ENCODE results near the gene FMNL2.

Gene FMNL2

GRCh38 chr2:152496371-152496770, 161.4 kb downstream of the FMNL2 start:
- no peaks in the 10 kb centered on the region for H3K9me3 ChIP-seq (ENCODE audit: control insufficient read depth, low read length)
- H3K4me3 ChIP-seq (ENCODE audit: insufficient read depth in 1 of 2, low read depth in 1 of 2, low read length in 2 of 2) = no peak overlapping the region
- no peak overlapping the region for H4K8ac ChIP-seq (ENCODE audit: low read length)
- no peak for DNase-seq
- H2BK15ac ChIP-seq (ENCODE audit: low read depth, poor library complexity, severe bottlenecking) = no peak overlapping the region
- H3K36me3 ChIP-seq (ENCODE audit: control insufficient read depth in 1 of 2, insufficient read depth in 2 of 2, low read depth in 1 of 2, low read length in 2 of 2) = no peaks in the 10 kb centered on the region
- H3K4me1 ChIP-seq (ENCODE audit: control insufficient read depth, insufficient read depth, low read depth, low read length) = peaks cover 8% of the 10 kb centered on the region
- H2AK5ac ChIP-seq (ENCODE audit: low read length, severe bottlenecking) = no peak overlapping the region
- no peak overlapping the region for H4K91ac ChIP-seq (ENCODE audit: low read length)
- no peak overlapping the region for H3K14ac ChIP-seq (ENCODE audit: low read length in 2 of 2)
- H3K9ac ChIP-seq (ENCODE audit: low read length) = no peak overlapping the region
- 80% methylated on average over 1 of the region's 3 CpGs for WGBS
- H3K27ac ChIP-seq (ENCODE audit: low read length, poor library complexity, severe bottlenecking) = no peak overlapping the region
- no peak overlapping the region for H3K18ac ChIP-seq (ENCODE audit: low read depth in 1 of 2, low read length in 2 of 2)
- H3K27me3 ChIP-seq (ENCODE audit: control insufficient read depth in 1 of 2, insufficient read depth in 1 of 2, low read length in 2 of 2) = no peaks in the 10 kb centered on the region
- no peak overlapping the region for H2AFZ ChIP-seq (ENCODE audit: low read depth, low read length)
- H2BK120ac ChIP-seq (ENCODE audit: low read depth, low read length) = no peak overlapping the region
- H3K4ac ChIP-seq (ENCODE audit: low read depth in 1 of 2, low read length in 2 of 2) = no peak overlapping the region
- H2BK12ac ChIP-seq (ENCODE audit: low read length in 2 of 2) = no peak overlapping the region
- H3K23ac ChIP-seq (ENCODE audit: low read length in 2 of 2) = no peak overlapping the region
- no peak overlapping the region for H3K4me2 ChIP-seq (ENCODE audit: low read length, poor library complexity, severe bottlenecking)
- H2BK5ac ChIP-seq (ENCODE audit: low read depth, low read length, poor library complexity, severe bottlenecking) = no peak overlapping the region
- H3K79me1 ChIP-seq (replicated peaks; ENCODE audit: low read length, poor library complexity, severe bottlenecking) = peaks cover 13% of the 10 kb centered on the region

DNA sequence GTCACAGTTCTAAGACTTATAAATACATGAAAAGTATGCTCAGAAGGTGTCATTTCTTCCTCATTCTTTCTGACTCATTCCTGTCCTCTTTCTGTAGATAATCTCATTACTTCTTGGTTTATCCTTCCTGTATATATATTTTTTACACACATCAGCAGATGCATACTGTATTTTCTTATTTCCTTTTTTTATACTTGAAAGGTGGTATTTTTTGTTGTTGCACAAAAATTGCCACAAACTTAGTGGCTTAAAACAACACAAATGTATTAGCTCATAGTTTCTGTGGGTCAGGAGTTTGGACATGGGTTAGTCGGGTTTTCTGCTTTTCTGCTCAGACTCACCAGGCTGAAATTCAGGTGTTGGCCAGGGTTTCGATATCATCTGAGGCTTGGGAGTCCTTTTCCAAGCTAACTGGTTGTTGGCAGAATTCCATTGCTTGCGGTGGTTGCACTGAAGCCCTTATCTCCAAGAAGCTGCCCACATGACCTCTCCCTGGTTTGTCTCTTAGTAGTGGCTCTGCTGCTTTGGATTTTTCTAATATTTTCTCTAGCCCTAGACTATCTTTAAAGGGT, 162.6 kb downstream of the FMNL2 start:
- Histone ChIP-seq H2BK120ac (ENCODE audit: low read depth, low read length) (no peak overlapping the region), H3K9ac (ENCODE audit: low read length) (no peak overlapping the region), H4K8ac (ENCODE audit: low read length) (no peak overlapping the region), H3K18ac (ENCODE audit: low read depth in 1 of 2, low read length in 2 of 2) (peak overlapping the region in 1 of 2 experiments; percentile 35), H2BK5ac (ENCODE audit: low read depth, low read length, poor library complexity, severe bottlenecking) (no peak overlapping the region), H3K4me1 (ENCODE audit: control insufficient read depth, insufficient read depth, low read depth, low read length) (peaks cover 8% of the 10 kb centered on the region), H2AFZ (ENCODE audit: low read depth, low read length) (no peak overlapping the region), H3K27ac (ENCODE audit: low read length, poor library complexity, severe bottlenecking) (no peak overlapping the region), H3K9me3 (ENCODE audit: control insufficient read depth, low read length) (no peaks in the 10 kb centered on the region), H2BK12ac (ENCODE audit: low read length in 2 of 2) (no peak overlapping the region), H3K4me2 (ENCODE audit: low read length, poor library complexity, severe bottlenecking) (no peak overlapping the region), H3K14ac (ENCODE audit: low read length in 2 of 2) (no peak overlapping the region), H3K79me1 (replicated peaks; ENCODE audit: low read length, poor library complexity, severe bottlenecking) (peaks cover 14% of the 10 kb centered on the region), H2AK5ac (ENCODE audit: low read length, severe bottlenecking) (no peak overlapping the region), H3K36me3 (ENCODE audit: control insufficient read depth in 1 of 2, insufficient read depth in 2 of 2, low read depth in 1 of 2, low read length in 2 of 2) (no peaks in the 10 kb centered on the region), H4K91ac (ENCODE audit: low read length) (no peak overlapping the region), H3K23ac (ENCODE audit: low read length in 2 of 2) (no peak overlapping the region), H2BK15ac (ENCODE audit: low read depth, poor library complexity, severe bottlenecking) (no peak overlapping the region), H3K27me3 (ENCODE audit: control insufficient read depth in 1 of 2, insufficient read depth in 1 of 2, low read length in 2 of 2) (no peaks in the 10 kb centered on the region), H3K4me3 (ENCODE audit: insufficient read depth in 1 of 2, low read depth in 1 of 2, low read length in 2 of 2) (no peak overlapping the region), H3K4ac (ENCODE audit: low read depth in 1 of 2, low read length in 2 of 2) (peak overlapping the region in 1 of 2 experiments; percentile 34)
- WGBS = 90% methylated on average over 2 of the region's 3 CpGs
- peak; percentile 46 for DNase-seq

DNA sequence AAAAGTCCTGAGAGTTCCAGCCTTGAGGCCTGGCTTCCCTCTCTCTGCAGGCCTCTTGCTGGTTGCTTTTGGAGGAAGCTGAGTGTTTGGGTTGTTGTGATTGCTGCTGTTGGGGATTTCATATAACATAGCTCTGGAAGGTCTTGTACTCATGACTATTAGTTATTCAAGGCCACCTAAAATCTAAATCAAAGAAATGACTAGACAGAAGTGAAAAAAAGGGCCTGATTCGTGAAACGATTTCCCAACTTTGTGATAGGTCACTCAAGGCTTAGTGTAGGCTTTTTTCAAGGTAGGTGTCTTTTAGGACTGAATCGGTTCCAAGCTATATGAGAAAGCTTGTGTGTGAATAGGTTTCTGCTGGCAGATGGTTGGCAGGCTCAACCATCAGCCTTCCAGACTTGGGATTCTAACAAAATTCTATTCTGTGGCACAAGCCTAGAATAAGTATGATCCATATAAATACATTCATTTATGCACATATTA, 164.4 kb downstream of the FMNL2 start:
- no peak overlapping the region for H2BK120ac ChIP-seq (ENCODE audit: low read depth, low read length)
- no peak overlapping the region for H4K91ac ChIP-seq (ENCODE audit: low read length)
- no peak overlapping the region for H4K8ac ChIP-seq (ENCODE audit: low read length)
- H3K18ac ChIP-seq (ENCODE audit: low read depth in 1 of 2, low read length in 2 of 2) = peak overlapping the region; percentile 63 to 64
- H2BK5ac ChIP-seq (ENCODE audit: low read depth, low read length, poor library complexity, severe bottlenecking) = no peak overlapping the region
- no peak overlapping the region for H2BK15ac ChIP-seq (ENCODE audit: low read depth, poor library complexity, severe bottlenecking)
- peak overlapping the region in 1 of 2 experiments; percentile 65 for H3K4ac ChIP-seq (ENCODE audit: low read depth in 1 of 2, low read length in 2 of 2)
- peaks cover 9% of the 10 kb centered on the region for H3K4me1 ChIP-seq (ENCODE audit: control insufficient read depth, insufficient read depth, low read depth, low read length)
- WGBS = 99% methylated on average over 3 of the region's 3 CpGs
- H3K23ac ChIP-seq (ENCODE audit: low read length in 2 of 2) = no peak overlapping the region
- H3K27ac ChIP-seq (ENCODE audit: low read length, poor library complexity, severe bottlenecking) = peak overlapping the region; percentile 53
- no peak overlapping the region for H2AFZ ChIP-seq (ENCODE audit: low read depth, low read length)
- H3K14ac ChIP-seq (ENCODE audit: low read length in 2 of 2) = no peak overlapping the region
- no peaks in the 10 kb centered on the region for H3K9me3 ChIP-seq (ENCODE audit: control insufficient read depth, low read length)
- H3K4me3 ChIP-seq (ENCODE audit: insufficient read depth in 1 of 2, low read depth in 1 of 2, low read length in 2 of 2) = peak overlapping the region in 1 of 2 experiments; percentile 35
- no peak overlapping the region for H3K4me2 ChIP-seq (ENCODE audit: low read length, poor library complexity, severe bottlenecking)
- DNase-seq = peak; percentile 36
- no peaks in the 10 kb centered on the region for H3K27me3 ChIP-seq (ENCODE audit: control insufficient read depth in 1 of 2, insufficient read depth in 1 of 2, low read length in 2 of 2)
- no peaks in the 10 kb centered on the region for H3K36me3 ChIP-seq (ENCODE audit: control insufficient read depth in 1 of 2, insufficient read depth in 2 of 2, low read depth in 1 of 2, low read length in 2 of 2)
- peak overlapping the region; percentile 75 for H3K9ac ChIP-seq (ENCODE audit: low read length)
- H3K79me1 ChIP-seq (replicated peaks; ENCODE audit: low read length, poor library complexity, severe bottlenecking) = peaks cover 23% of the 10 kb centered on the region
- H2BK12ac ChIP-seq (ENCODE audit: low read length in 2 of 2) = peak overlapping the region in 1 of 2 experiments; percentile 90
- H2AK5ac ChIP-seq (ENCODE audit: low read length, severe bottlenecking) = peak overlapping the region; percentile 83

DNA sequence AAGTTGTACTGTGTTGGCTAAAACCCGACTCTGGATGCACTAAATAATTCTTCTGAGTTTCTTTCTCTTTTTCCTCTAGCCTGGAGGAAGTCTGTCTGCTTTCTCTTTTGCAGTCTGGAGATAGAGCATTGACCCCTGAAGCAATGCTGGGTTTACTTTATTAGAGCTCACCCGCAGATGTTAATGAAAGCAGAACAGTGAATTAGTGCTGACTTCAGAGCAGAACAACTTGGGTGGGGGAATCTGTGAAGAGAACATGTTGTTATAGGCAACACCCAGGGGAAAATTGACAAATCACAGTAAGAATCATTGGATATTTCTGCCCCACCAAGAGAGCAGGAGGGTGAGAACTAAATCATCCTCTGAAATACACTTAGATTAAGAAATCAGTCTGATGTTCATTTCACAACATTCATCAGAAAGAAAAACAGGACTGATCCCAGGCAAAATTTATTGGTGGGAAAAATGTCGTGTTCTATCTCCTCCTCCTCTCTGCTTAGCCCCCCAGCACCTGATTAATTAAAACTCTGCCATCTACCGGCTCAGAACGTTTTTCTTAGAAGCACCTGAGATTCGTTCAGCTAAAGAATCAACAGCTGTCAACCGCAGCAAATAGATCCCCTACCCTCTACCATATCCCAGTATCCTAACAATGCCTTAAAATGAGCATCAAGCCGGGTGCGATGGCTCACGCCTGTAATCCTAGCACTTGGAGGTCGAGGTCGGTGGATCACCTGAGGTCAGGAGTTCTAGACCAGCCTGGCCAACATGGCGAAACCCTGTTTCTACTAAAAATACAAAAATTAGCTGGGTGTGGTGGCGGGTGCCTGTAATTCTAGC, 165.1 kb downstream of the FMNL2 start:
- peak overlapping the region; percentile 21 for H2BK5ac ChIP-seq (ENCODE audit: low read depth, low read length, poor library complexity, severe bottlenecking)
- H2AFZ ChIP-seq (ENCODE audit: low read depth, low read length) = no peak overlapping the region
- peak overlapping the region in 1 of 2 experiments; percentile 26 for H3K4ac ChIP-seq (ENCODE audit: low read depth in 1 of 2, low read length in 2 of 2)
- H3K4me2 ChIP-seq (ENCODE audit: low read length, poor library complexity, severe bottlenecking) = no peak overlapping the region
- no peak overlapping the region for H4K91ac ChIP-seq (ENCODE audit: low read length)
- peak overlapping the region in 1 of 2 experiments; percentile 74 for H2BK12ac ChIP-seq (ENCODE audit: low read length in 2 of 2)
- peak overlapping the region; percentile 45 for H4K8ac ChIP-seq (ENCODE audit: low read length)
- no peak overlapping the region for H3K23ac ChIP-seq (ENCODE audit: low read length in 2 of 2)
- H3K27me3 ChIP-seq (ENCODE audit: control insufficient read depth in 1 of 2, insufficient read depth in 1 of 2, low read length in 2 of 2) = no peaks in the 10 kb centered on the region
- H2BK120ac ChIP-seq (ENCODE audit: low read depth, low read length) = no peak overlapping the region
- no peaks in the 10 kb centered on the region for H3K36me3 ChIP-seq (ENCODE audit: control insufficient read depth in 1 of 2, insufficient read depth in 2 of 2, low read depth in 1 of 2, low read length in 2 of 2)
- peak overlapping the region; percentile 75 for H3K9ac ChIP-seq (ENCODE audit: low read length)
- peaks cover 19% of the 10 kb centered on the region for H3K79me1 ChIP-seq (replicated peaks; ENCODE audit: low read length, poor library complexity, severe bottlenecking)
- H2BK15ac ChIP-seq (ENCODE audit: low read depth, poor library complexity, severe bottlenecking) = peak overlapping the region; percentile 49
- no peaks in the 10 kb centered on the region for H3K9me3 ChIP-seq (ENCODE audit: control insufficient read depth, low read length)
- 86% methylated on average over 12 of the region's 14 CpGs for WGBS
- peak overlapping the region in 1 of 2 experiments; percentile 70 for H3K18ac ChIP-seq (ENCODE audit: low read depth in 1 of 2, low read length in 2 of 2)
- no peak overlapping the region for H2AK5ac ChIP-seq (ENCODE audit: low read length, severe bottlenecking)
- H3K27ac ChIP-seq (ENCODE audit: low read length, poor library complexity, severe bottlenecking) = peak overlapping the region; percentile 17
- H3K14ac ChIP-seq (ENCODE audit: low read length in 2 of 2) = peak overlapping the region in 1 of 2 experiments; percentile 55
- H3K4me1 ChIP-seq (ENCODE audit: control insufficient read depth, insufficient read depth, low read depth, low read length) = peaks cover 9% of the 10 kb centered on the region
- DNase-seq = peak; percentile 88
- H3K4me3 ChIP-seq (ENCODE audit: insufficient read depth in 1 of 2, low read depth in 1 of 2, low read length in 2 of 2) = peak overlapping the region in 1 of 2 experiments; percentile 35

All from mesenchymal stem cell (in vitro differentiated cells and primary cell).